Muscle of back (tissue), 11 donors: ENCODE data around the gene PARD3. TPM values are rescaled to one million over a fixed set of nuclear protein-coding genes. Genes with fewer than 3 reads are reported as not detected.

Source experiments
- DNase-seq, 3 donors: peaks; one replicate each; pipeline versions ENCODE4 v3.0.0 to v3.0.0-alpha.2; 2013
- polyA plus RNA-seq, 10 donors: library from polyadenylated mRNA; unstranded; fragments of 120-200 nt; gene quantifications; one replicate each; pipeline ENCODE4 v1.2.1, GENCODE V29; 2013; ENCODE audit not compliant: insufficient read length in 10 of 10

PARD3 gene
- polyA plus RNA-seq, 10 donors = 35.1 to 55.3 (median 41.4) TPM

GRCh38 chr10:34137201-34137600 lies 677.9 kb downstream of the PARD3 start:
- DNase-seq = peak in 1 of 3 donors; percentile 69

- DNase-seq = no peak
Observed at GRCh38 chr10:34135515-34135914, 679.6 kb downstream of the PARD3 start.

- DNase-seq = peak in 1 of 3 donors; percentile 42
Observed at GRCh38 chr10:34134602-34135001, 680.5 kb downstream of the PARD3 start.

- no peak for DNase-seq
Observed at GRCh38 chr10:34133406-34133805, 681.7 kb downstream of the PARD3 start.

GRCh38 chr10:34131152-34131551 lies 683.9 kb downstream of the PARD3 start:
- DNase-seq = no peak

GRCh38 chr10:34127676-34128075 lies 687.4 kb downstream of the PARD3 start:
- no peak for DNase-seq

- DNase-seq = peak in 1 of 3 donors; percentile 65
Observed at GRCh38 chr10:34126371-34127151, 688.5 kb downstream of the PARD3 start.

- DNase-seq = no peak
Observed at GRCh38 chr10:34125702-34126101, 689.4 kb downstream of the PARD3 start.

- peak in 1 of 3 donors; percentile 59 for DNase-seq
Observed at GRCh38 chr10:34124522-34125035, 690.5 kb downstream of the PARD3 start.

- DNase-seq = no peak
Observed at GRCh38 chr10:34121781-34122622, 693.1 kb downstream of the PARD3 start.

GRCh38 chr10:34121125-34121753 lies 693.9 kb downstream of the PARD3 start:
- DNase-seq = no peak

GRCh38 chr10:34119456-34119855 lies 695.6 kb downstream of the PARD3 start:
- no peak for DNase-seq

- DNase-seq = peak in 1 of 3 donors; percentile 72
Observed at GRCh38 chr10:34116681-34117271, 698.3 kb downstream of the PARD3 start.

- DNase-seq = peak in 1 of 3 donors; percentile 70
Observed at GRCh38 chr10:34116220-34116641, 698.9 kb downstream of the PARD3 start.

- DNase-seq = no peak
Observed at GRCh38 chr10:34114914-34115313, 700.2 kb downstream of the PARD3 start.

GRCh38 chr10:34113504-34114225 lies 701.4 kb downstream of the PARD3 start:
- no peak for DNase-seq

- DNase-seq = peak in 1 of 3 donors; percentile 72
Observed at GRCh38 chr10:34112171-34112782, 702.8 kb downstream of the PARD3 start.

- no peak for DNase-seq
Observed at GRCh38 chr10:34111179-34111578, 703.9 kb downstream of the PARD3 start.

- DNase-seq = peak in 1 of 3 donors; percentile 64
Observed at GRCh38 chr10:34109952-34110702, 705.0 kb downstream of the PARD3 start.

- DNase-seq = no peak
Observed at GRCh38 chr10:34109495-34109894, 705.6 kb downstream of the PARD3 start.
